Measurements from ENCODE around the gene LRRC4C.

DNA sequence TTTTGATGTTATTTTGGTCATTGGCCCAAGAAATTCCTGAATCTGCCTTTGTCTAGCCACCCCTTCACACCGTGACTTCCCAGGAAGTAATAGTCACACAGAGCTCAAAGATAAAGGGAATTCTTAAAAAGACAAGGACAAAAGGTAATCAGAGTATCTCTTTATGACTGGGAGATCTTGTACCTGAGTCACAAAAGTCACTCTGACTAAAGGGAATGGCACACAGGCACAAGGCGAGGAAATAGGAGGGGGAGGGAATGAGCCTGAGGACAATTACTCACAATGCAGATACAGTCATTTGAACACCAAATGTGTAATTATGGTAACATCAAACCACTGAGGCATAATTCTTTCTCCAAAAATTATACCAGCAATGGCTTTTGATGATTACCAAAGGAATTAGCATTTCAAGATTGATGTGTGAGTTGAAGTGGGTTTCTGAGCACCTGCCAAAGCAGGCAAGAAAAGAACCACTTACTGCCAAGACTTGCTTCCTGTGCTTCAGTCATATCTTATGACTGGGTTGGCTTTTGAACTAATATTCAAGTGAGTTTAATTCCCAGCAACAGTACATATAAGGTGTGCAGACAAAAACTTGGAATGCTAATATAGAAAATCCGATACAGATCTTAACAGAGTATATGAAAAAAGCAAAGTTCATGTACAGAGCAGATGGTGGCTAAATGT is 856.4 kb downstream of the LRRC4C start:
- TF ChIP-seq, protein P1, sequence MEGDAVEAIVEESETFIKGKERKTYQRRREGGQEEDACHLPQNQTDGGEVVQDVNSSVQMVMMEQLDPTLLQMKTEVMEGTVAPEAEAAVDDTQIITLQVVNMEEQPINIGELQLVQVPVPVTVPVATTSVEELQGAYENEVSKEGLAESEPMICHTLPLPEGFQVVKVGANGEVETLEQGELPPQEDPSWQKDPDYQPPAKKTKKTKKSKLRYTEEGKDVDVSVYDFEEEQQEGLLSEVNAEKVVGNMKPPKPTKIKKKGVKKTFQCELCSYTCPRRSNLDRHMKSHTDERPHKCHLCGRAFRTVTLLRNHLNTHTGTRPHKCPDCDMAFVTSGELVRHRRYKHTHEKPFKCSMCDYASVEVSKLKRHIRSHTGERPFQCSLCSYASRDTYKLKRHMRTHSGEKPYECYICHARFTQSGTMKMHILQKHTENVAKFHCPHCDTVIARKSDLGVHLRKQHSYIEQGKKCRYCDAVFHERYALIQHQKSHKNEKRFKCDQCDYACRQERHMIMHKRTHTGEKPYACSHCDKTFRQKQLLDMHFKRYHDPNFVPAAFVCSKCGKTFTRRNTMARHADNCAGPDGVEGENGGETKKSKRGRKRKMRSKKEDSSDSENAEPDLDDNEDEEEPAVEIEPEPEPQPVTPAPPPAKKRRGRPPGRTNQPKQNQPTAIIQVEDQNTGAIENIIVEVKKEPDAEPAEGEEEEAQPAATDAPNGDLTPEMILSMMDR (IDR thresholded peaks at IDR 0.05), result no peak
- TF ChIP-seq POLR2A (IDR thresholded peaks at IDR 0.05), result no peak
